PC-9 (cell line): ENCODE results near the gene STAG3.
A peak's percentile ranks its signal among the peaks of the same experiment; 100 is the strongest.

Experiments used
- EZH2 ChIP-seq: fragments of 200-600 bp; sonication (generic); IDR thresholded peaks from 2 replicates; pipeline ENCODE4 v1.8.0; 2017; ENCODE audit warnings: antibody characterized with exemption, low read depth
- TF ChIP-seq, protein P1 (sequence below): fragments of 200-600 bp; sonication (generic); conservative IDR thresholded peaks from 2 replicates; pipeline ENCODE4 v1.6.1; 2017; ENCODE audit warnings: mixed run types, antibody characterized with exemption, mild to moderate bottlenecking, moderate library complexity

DNA sequence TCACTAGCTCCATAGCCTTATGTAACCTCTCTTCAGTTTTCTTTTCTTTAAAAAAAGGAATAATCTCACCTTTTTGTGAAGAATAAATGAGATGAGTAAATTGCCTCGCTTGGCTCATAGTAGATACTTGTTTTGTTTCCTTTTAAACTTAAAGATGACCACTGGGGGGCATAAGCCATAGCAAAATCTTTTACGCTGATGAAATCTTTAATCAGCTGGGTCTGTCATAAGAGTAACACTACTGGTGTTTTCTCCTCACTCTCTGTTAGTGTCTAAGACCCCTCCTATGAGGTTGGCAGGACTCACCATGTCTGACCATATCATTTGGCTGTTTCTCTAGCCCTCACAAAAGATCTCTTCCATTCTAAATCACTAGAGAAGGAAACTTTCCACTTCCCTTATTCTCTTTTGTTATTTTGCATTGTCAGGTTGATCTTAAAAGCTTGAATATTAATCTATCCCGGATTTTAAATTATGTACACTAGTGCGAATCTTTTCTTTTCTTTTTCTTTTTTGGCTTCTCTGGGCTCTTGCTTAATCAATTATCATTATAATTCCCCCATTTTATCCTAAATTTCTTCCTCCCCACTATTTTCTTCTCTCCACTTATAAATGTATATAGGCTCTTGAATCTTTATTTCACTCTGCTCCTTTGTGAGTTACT lies 12.5 kb downstream of the STAG3 start:
- TF ChIP-seq, protein P1, sequence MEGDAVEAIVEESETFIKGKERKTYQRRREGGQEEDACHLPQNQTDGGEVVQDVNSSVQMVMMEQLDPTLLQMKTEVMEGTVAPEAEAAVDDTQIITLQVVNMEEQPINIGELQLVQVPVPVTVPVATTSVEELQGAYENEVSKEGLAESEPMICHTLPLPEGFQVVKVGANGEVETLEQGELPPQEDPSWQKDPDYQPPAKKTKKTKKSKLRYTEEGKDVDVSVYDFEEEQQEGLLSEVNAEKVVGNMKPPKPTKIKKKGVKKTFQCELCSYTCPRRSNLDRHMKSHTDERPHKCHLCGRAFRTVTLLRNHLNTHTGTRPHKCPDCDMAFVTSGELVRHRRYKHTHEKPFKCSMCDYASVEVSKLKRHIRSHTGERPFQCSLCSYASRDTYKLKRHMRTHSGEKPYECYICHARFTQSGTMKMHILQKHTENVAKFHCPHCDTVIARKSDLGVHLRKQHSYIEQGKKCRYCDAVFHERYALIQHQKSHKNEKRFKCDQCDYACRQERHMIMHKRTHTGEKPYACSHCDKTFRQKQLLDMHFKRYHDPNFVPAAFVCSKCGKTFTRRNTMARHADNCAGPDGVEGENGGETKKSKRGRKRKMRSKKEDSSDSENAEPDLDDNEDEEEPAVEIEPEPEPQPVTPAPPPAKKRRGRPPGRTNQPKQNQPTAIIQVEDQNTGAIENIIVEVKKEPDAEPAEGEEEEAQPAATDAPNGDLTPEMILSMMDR: peak; percentile 62
- TF ChIP-seq EZH2: no peak
